IMR-90 (cell line): ENCODE results near the gene TNS3.

ENCODE experiments used
- BHLHE40 ChIP-seq: fragments of 150-350 bp; IDR thresholded peaks from 2 replicates; pipeline ENCODE4 v1.6.1; 2016; ENCODE audit warnings: mild to moderate bottlenecking, low read depth, low read length
- CEBPB ChIP-seq: IDR thresholded peaks from 2 replicates; pipeline ENCODE4 v1.6.1; 2012; ENCODE audit warnings: low read depth, low read length, improper control_type of control experiment
- CHD1 ChIP-seq: IDR thresholded peaks from 2 replicates; pipeline ENCODE4 v1.6.1; 2012; ENCODE audit warnings: low read depth, low read length, improper control_type of control experiment
- MAFK ChIP-seq: IDR thresholded peaks from 2 replicates; pipeline ENCODE4 v1.6.1; 2012; ENCODE audit warnings: low read depth, low read length, improper control_type of control experiment
- MAZ ChIP-seq: IDR thresholded peaks from 2 replicates; pipeline ENCODE4 v1.6.1; 2012; ENCODE audit warnings: low read depth, mild to moderate bottlenecking, low read length, improper control_type of control experiment, moderate library complexity, borderline replicate concordance
- MXI1 ChIP-seq: IDR thresholded peaks from 2 replicates; pipeline ENCODE4 v1.6.1; 2012; ENCODE audit warnings: low read depth, mild to moderate bottlenecking, low read length, moderate library complexity, borderline replicate concordance
- POLR2A ChIP-seq: IDR thresholded peaks from 2 replicates; pipeline ENCODE4 v1.6.1; 2012; ENCODE audit warnings: mild to moderate bottlenecking, low read depth, low read length
- RAD21 ChIP-seq: IDR thresholded peaks from 2 replicates; pipeline ENCODE4 v1.6.1; 2012; ENCODE audit warnings: low read length, improper control_type of control experiment
- RCOR1 ChIP-seq: IDR thresholded peaks from 2 replicates; pipeline ENCODE4 v1.6.1; 2012; ENCODE audit warnings: mild to moderate bottlenecking, low read length, improper control_type of control experiment; ENCODE audit not compliant: insufficient replicate concordance
- RFX5 ChIP-seq: IDR thresholded peaks from 2 replicates; pipeline ENCODE4 v1.8.0; 2012; ENCODE audit warnings: low read depth, mild to moderate bottlenecking, low read length, moderate library complexity
- SMC3 ChIP-seq: fragments of 150-350 bp; IDR thresholded peaks from 2 replicates; pipeline ENCODE4 v1.6.1; 2016; ENCODE audit warnings: low read depth, mild to moderate bottlenecking, antibody characterized with exemption, low read length, moderate library complexity
- USF2 ChIP-seq: fragments of 150-350 bp; IDR thresholded peaks from 2 replicates; pipeline ENCODE4 v1.6.1; 2017; ENCODE audit warnings: mild to moderate bottlenecking, antibody characterized with exemption, low read length, low read depth
- TF ChIP-seq, protein P1 (sequence below): conservative IDR thresholded peaks from 2 replicates; pipeline ENCODE4 v1.5.1; 2012; ENCODE audit warnings: mild to moderate bottlenecking, low read depth, low read length, improper control_type of control experiment
- TF ChIP-seq, protein P2 (sequence below): fragments of 150-350 bp; IDR thresholded peaks from 2 replicates; pipeline ENCODE4 v1.6.1; 2016; ENCODE audit warnings: low read depth, mild to moderate bottlenecking, low read length, moderate library complexity, borderline replicate concordance

DNA sequence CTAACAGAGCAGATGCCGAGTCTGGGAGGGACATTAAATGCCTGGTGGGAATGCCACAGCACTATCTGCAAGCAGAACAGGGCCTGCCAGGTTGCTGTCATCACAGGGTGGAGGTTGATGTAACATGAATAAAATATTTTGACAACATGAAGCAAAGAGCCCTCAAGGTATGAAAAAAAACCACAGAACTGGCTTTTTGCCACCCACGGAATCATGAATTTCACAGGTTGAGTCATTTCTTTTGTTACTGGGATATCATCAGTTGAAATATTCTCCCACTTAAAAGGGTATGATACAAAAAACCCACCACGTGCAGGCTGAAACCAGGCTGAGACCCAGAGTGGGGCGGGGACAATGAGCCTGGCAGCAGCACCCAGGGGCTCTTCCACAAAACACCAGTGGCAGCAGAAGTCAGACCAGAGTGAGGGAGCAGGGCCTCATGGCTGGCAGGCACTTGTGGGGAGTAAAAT lies 220.1 kb downstream of the TNS3 start:
- TF ChIP-seq, protein P1, sequence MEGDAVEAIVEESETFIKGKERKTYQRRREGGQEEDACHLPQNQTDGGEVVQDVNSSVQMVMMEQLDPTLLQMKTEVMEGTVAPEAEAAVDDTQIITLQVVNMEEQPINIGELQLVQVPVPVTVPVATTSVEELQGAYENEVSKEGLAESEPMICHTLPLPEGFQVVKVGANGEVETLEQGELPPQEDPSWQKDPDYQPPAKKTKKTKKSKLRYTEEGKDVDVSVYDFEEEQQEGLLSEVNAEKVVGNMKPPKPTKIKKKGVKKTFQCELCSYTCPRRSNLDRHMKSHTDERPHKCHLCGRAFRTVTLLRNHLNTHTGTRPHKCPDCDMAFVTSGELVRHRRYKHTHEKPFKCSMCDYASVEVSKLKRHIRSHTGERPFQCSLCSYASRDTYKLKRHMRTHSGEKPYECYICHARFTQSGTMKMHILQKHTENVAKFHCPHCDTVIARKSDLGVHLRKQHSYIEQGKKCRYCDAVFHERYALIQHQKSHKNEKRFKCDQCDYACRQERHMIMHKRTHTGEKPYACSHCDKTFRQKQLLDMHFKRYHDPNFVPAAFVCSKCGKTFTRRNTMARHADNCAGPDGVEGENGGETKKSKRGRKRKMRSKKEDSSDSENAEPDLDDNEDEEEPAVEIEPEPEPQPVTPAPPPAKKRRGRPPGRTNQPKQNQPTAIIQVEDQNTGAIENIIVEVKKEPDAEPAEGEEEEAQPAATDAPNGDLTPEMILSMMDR, result no peak
- no peak for TF ChIP-seq RFX5
- TF ChIP-seq CEBPB, result peak; percentile 62
- TF ChIP-seq SMC3, result no peak
- TF ChIP-seq POLR2A, result no peak
- no peak for TF ChIP-seq RAD21
- 0 out of 2 replicates have a peak, but pooled peaks have one; percentile 41 for TF ChIP-seq USF2
- TF ChIP-seq CHD1, result no peak
- 0 out of 2 replicates have a peak, but pooled peaks have one; percentile 11 for TF ChIP-seq MXI1
- TF ChIP-seq, protein P2, sequence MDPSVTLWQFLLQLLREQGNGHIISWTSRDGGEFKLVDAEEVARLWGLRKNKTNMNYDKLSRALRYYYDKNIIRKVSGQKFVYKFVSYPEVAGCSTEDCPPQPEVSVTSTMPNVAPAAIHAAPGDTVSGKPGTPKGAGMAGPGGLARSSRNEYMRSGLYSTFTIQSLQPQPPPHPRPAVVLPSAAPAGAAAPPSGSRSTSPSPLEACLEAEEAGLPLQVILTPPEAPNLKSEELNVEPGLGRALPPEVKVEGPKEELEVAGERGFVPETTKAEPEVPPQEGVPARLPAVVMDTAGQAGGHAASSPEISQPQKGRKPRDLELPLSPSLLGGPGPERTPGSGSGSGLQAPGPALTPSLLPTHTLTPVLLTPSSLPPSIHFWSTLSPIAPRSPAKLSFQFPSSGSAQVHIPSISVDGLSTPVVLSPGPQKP, result no peak
- TF ChIP-seq MAFK, result no peak
- no peak; the same call in 1 of the 2 replicates for TF ChIP-seq BHLHE40
- TF ChIP-seq MAZ, result no peak
- TF ChIP-seq RCOR1, result peak; percentile 41
